HG02759 (cell line): Measurements from ENCODE around the gene TALDO1.

Experiments used
- ATAC-seq: cut with Tn5 transposase; IDR thresholded peaks from one replicate; pipeline ENCODE4 v1.9.1; 2021; ENCODE audit warnings: mild to moderate bottlenecking, moderate library complexity; ENCODE audit not compliant: unreplicated experiment

TALDO1 gene

GRCh38 chr11:747158-748006 lies at the start of gene TALDO1:
Gene TALDO1 (plus strand): TSS chr11:747464. CDS start chr11:747482, 18 bp downstream.
- peak; percentile 93 for ATAC-seq

GRCh38 chr11:697811-698311 lies 49.4 kb upstream of the TALDO1 start:
- ATAC-seq: no peak

- no peak for ATAC-seq
These were observed 48.7 kb upstream of the TALDO1 start for GRCh38 chr11:698493-699115.

GRCh38 chr11:699116-699508 lies 48.2 kb upstream of the TALDO1 start:
- ATAC-seq: no peak

- ATAC-seq: no peak
These were observed 47.5 kb upstream of the TALDO1 start for GRCh38 chr11:699753-700152.

- no peak for ATAC-seq
These were observed 45.4 kb upstream of the TALDO1 start for GRCh38 chr11:701741-702461.

- no peak for ATAC-seq
These were observed 44.5 kb upstream of the TALDO1 start for GRCh38 chr11:702462-703461.

GRCh38 chr11:703506-703905 lies 43.8 kb upstream of the TALDO1 start:
- ATAC-seq: no peak

GRCh38 chr11:704228-704674 lies 43.0 kb upstream of the TALDO1 start:
- no peak for ATAC-seq

- ATAC-seq: no peak
These were observed 42.3 kb upstream of the TALDO1 start for GRCh38 chr11:704781-705645.

- ATAC-seq: no peak
These were observed 41.4 kb upstream of the TALDO1 start, which contains the start of gene EPS8L2 for GRCh38 chr11:705646-706438. Gene EPS8L2 (plus strand): TSS chr11:706231. CDS start chr11:709408, 3,177 bp downstream.

GRCh38 chr11:706439-706956 lies 40.8 kb upstream of the TALDO1 start:
- ATAC-seq: no peak

- ATAC-seq: no peak
These were observed 40.1 kb upstream of the TALDO1 start for GRCh38 chr11:706957-707816.

GRCh38 chr11:707817-708420 lies 39.3 kb upstream of the TALDO1 start:
- ATAC-seq: no peak

- ATAC-seq: no peak
These were observed 38.8 kb upstream of the TALDO1 start for GRCh38 chr11:708511-708910.

GRCh38 chr11:709109-709997 lies 37.9 kb upstream of the TALDO1 start:
- ATAC-seq: no peak
